ENCODE data around the gene COPA.

COPA gene

GRCh38 chr1:160247053-160247452 lies 96.0 kb downstream of the COPA start:
- H3K27me3 ChIP-seq (ENCODE audit: insufficient read depth, poor library complexity, severe bottlenecking), result no peaks in the 10 kb centered on the region
- TF ChIP-seq CTCF (IDR thresholded peaks at IDR 0.05; ENCODE audit: insufficient read depth, low read length) (no peak), REST (IDR thresholded peaks at IDR 0.05; ENCODE audit: insufficient replicate concordance, low read depth) (no peak), SPI1 (IDR thresholded peaks at IDR 0.05; ENCODE audit: borderline replicate concordance, low read depth) (no peak), POLR2AphosphoS5 (IDR thresholded peaks at IDR 0.05; ENCODE audit: low read depth) (no peak), GABPA (IDR thresholded peaks at IDR 0.05; ENCODE audit: low read depth) (no peak)
- DNase-seq (ENCODE audit: low read depth in 1 of 2, low spot score in 1 of 2), result no peak
- H3K4me3 ChIP-seq (replicated peaks; ENCODE audit: insufficient read depth, low read length), result no peak overlapping the region
- H3K27ac ChIP-seq (replicated peaks), result no peak overlapping the region

GRCh38 chr1:160245434-160245833 lies 97.6 kb downstream of the COPA start:
- Histone ChIP-seq H3K4me3 (replicated peaks; ENCODE audit: insufficient read depth, low read length) (no peak overlapping the region), H3K27ac (replicated peaks) (no peak overlapping the region), H3K27me3 (ENCODE audit: insufficient read depth, poor library complexity, severe bottlenecking) (no peaks in the 10 kb centered on the region)
- TF ChIP-seq POLR2AphosphoS5 (IDR thresholded peaks at IDR 0.05; ENCODE audit: low read depth), result no peak
- DNase-seq (ENCODE audit: low read depth in 1 of 2, low spot score in 1 of 2), result no peak

GRCh38 chr1:160244209-160244608 lies 98.8 kb downstream of the COPA start:
- Histone ChIP-seq H3K27ac (replicated peaks) (no peak overlapping the region), H3K4me3 (replicated peaks; ENCODE audit: insufficient read depth, low read length) (no peak overlapping the region), H3K27me3 (ENCODE audit: insufficient read depth, poor library complexity, severe bottlenecking) (no peaks in the 10 kb centered on the region)
- no peak for DNase-seq (ENCODE audit: low read depth in 1 of 2, low spot score in 1 of 2)
- no peak for TF ChIP-seq GABPA (IDR thresholded peaks at IDR 0.05; ENCODE audit: low read depth)

- Histone ChIP-seq H3K4me3 (replicated peaks; ENCODE audit: insufficient read depth, low read length) (no peak overlapping the region), H3K27ac (replicated peaks) (no peak overlapping the region), H3K27me3 (ENCODE audit: insufficient read depth, poor library complexity, severe bottlenecking) (no peaks in the 10 kb centered on the region)
- no peak for TF ChIP-seq SPI1 (IDR thresholded peaks at IDR 0.05; ENCODE audit: borderline replicate concordance, low read depth)
- TF ChIP-seq CTCF (IDR thresholded peaks at IDR 0.05; ENCODE audit: insufficient read depth, low read length), result no peak
- no peak for TF ChIP-seq GABPA (IDR thresholded peaks at IDR 0.05; ENCODE audit: low read depth)
- no peak for TF ChIP-seq POLR2AphosphoS5 (IDR thresholded peaks at IDR 0.05; ENCODE audit: low read depth)
- TF ChIP-seq REST (IDR thresholded peaks at IDR 0.05; ENCODE audit: insufficient replicate concordance, low read depth), result no peak
- DNase-seq (ENCODE audit: low read depth in 1 of 2, low spot score in 1 of 2), result no peak
Observed at GRCh38 chr1:160243767-160244166, 99.3 kb downstream of the COPA start.

- no peak overlapping the region for H3K27ac ChIP-seq (replicated peaks)
- H3K4me3 ChIP-seq (replicated peaks; ENCODE audit: insufficient read depth, low read length), result no peak overlapping the region
- no peak for DNase-seq (ENCODE audit: low read depth in 1 of 2, low spot score in 1 of 2)
- no peak for TF ChIP-seq SPI1 (IDR thresholded peaks at IDR 0.05; ENCODE audit: borderline replicate concordance, low read depth)
- no peak for TF ChIP-seq GABPA (IDR thresholded peaks at IDR 0.05; ENCODE audit: low read depth)
- TF ChIP-seq CTCF (IDR thresholded peaks at IDR 0.05; ENCODE audit: insufficient read depth, low read length), result no peak
- TF ChIP-seq REST (IDR thresholded peaks at IDR 0.05; ENCODE audit: insufficient replicate concordance, low read depth), result no peak
- no peak for TF ChIP-seq POLR2AphosphoS5 (IDR thresholded peaks at IDR 0.05; ENCODE audit: low read depth)
- H3K27me3 ChIP-seq (ENCODE audit: insufficient read depth, poor library complexity, severe bottlenecking), result no peaks in the 10 kb centered on the region
Observed at GRCh38 chr1:160239582-160240299, 103.3 kb downstream of the COPA start.
